SKM-1 treated with dmso at 0.1 percent for 144 hours (cell line): ENCODE results near the gene ARPC3.
"Not testable (repeated sequence)": the region's sequence is repeated elsewhere in the genome, so short reads cannot be mapped to it uniquely, and the experiment has no call there.

Experiments
- DNase-seq: peaks from one replicate; lab custom pipeline; 2025; ENCODE audit not compliant: unreplicated experiment; lab: John Stamatoyannopoulos, UW

ARPC3 gene

DNA sequence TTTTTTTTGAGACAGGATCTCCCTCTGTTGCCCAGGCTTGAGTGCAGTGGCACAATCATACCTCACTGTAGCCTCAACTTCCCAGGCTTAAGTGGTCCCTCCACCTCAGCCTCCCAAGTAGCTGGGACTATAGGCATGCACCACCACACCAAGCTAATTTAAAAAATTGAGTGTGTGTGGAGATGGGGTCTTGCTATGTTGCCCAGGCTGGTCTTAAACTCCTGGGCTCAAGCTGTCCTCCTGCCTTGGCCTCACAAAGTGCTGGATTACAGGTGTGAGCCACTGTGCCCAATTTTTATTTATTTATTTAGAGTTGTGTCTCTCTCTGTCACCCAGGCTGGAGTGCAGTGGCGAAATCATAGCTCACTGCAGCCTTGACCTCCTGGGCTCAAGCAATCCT is 29.5 kb downstream of the ARPC3 start:
- DNase-seq, result not testable (repeated sequence)

DNA sequence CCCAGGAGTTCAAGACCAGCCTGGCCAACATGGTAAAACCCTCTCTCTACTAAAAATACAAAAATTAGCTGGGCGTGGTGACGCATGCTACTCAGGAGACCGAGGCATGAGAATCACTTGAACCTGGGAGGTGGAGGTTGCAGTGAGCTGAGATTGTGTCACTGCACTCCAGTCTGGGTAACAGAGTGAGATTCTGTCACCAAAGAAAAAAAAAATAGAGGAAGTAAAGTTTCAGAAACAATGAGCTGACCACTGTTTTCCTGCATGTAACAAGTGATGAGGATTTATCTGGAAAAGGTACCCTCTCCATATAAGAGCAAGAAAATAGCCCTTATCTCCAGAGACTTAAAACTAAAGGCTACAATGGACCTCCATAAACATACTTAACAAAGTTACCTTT is 33.0 kb downstream of the ARPC3 start:
- DNase-seq, result peak; percentile 28

DNA sequence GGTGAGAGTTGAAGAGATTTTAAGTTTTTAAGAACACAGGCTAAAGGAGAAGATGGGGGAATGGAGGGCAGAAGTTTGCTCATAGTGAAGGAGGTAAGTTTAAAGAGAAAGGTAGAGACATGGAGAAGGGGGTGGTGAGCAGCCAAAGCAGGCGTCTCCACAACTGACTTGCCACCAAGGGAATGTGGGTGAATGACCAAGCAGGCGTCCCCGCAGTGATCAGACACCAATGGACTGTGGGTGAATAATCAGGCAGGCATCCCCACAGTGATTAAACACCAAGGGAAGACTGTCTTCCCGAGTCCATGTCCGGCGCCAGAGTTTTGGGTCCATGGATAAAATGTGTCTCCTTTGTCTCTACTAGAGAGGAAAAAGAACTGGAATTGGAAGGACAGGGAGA is 40.1 kb downstream of the ARPC3 start:
- DNase-seq, result not testable (repeated sequence)

DNA sequence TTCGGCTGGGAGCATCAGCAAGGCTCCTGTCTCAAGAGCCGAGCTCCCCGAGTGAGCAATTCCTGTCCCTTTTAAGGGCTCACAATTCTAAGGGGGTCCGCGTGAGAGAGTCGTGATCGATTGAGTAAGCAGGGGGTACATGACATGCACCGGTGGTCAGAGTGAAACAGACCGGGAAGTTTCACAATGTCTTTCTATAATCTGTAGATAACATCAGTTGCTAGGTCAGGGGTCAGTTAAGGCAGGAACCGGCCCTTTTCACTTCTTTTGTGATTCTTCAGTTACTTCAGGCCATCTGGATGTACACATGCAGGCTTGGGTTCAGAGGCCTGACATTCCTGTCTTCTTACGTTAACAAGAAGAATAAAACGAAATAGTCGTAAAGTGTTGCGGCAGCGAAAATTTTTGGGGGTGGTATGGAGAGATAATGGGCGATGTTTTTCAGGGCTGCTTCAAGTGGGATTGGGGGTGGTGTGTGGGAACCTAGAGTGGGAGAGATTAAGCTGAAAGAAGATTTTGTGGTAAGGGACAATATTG is 44.9 kb downstream of the ARPC3 start:
- DNase-seq, result not testable (repeated sequence)

DNA sequence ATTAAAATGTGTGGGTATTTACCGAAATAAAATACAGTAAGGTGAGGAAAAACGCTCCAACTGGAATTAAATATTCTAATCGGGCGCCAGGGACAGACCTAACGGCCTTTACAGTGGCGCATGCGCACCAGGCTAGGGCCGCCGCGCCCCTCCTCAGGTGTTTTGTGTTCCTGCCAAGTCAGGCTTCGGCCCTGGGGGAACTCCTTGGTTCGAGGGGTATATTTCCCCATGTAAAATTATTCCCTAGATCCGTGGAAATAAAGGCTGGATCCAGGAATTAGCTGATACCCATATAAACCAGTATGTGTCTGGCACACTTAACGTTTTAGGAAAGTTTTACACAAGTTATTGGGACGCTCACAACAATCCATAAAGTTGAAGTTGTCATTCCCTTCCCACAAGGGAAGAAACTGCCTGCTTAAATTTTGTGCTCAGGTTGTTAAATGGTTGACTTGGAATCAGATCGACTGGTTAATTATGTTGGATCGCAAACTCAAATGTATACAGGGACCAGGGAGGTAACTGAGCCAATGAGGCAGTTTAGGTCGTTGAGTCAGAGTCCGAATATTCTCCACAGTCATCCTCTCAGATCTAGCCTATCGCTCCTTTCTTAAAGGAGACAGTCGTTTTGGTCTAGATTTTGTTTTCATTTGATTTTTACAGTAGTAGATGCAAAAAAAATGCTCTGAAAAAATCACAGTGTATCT is 46.0 kb downstream of the ARPC3 start:
- DNase-seq, result peak; percentile 14

DNA sequence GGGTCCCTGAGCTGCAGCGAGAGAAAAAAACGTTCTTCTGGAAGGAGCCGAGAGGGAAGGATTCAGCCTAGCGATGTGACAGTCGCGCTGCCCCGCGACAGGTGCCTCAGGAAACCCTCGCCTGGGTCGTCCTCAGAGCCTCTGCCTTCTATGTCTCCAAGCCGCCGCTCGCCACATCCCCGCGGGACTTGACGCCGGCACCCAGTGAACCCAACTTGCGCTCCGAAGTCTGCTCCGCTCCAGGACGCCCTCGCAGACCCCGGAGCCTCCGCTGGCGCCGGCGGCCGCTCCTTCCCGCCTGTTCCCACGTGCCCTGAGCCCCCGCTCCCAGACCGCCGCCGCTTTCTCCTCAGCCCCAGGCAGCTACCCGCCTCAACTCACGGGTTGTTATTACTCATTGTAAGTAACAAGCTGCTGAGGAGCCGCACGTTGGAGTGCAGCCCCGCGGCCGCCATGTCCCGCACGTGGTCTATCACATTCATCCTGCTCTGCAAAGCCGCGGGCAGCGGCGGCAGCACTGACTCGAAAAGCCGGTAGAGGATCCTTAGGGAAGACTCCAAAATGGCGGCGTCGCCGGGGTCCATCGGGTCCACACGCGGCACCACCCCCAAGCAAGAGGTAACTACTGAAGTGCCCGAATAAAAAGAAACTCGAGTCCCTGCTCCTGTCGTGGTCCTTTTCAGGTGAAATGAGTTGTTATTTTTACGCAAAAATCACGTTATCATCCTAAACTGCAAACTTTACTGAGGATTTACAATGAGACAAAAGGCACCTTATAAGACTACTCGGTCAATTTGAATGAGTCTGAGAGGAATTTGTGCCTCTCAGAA is 46.8 kb downstream of the ARPC3 start, which contains the start of gene ANAPC7:
Gene ANAPC7 (minus strand): TSS at position 563 of the 830 bp plus-strand sequence. CDS start 81 bp downstream, at position 482.
- peak; percentile 57 for DNase-seq
